Activated naive CD4-positive, alpha-beta T cell treated with Interleukin-2 at 50 U/mL for 16 hours (primary cell): ENCODE data around the gene ASTN2.
"Not testable (repeated sequence)": the region's sequence is repeated elsewhere in the genome, so short reads cannot be mapped to it uniquely, and the experiment has no call there.

Experiments
- DNase-seq: peaks from one replicate; pipeline ENCODE4 v3.0.0-alpha.2; 2020

ASTN2 gene

DNA sequence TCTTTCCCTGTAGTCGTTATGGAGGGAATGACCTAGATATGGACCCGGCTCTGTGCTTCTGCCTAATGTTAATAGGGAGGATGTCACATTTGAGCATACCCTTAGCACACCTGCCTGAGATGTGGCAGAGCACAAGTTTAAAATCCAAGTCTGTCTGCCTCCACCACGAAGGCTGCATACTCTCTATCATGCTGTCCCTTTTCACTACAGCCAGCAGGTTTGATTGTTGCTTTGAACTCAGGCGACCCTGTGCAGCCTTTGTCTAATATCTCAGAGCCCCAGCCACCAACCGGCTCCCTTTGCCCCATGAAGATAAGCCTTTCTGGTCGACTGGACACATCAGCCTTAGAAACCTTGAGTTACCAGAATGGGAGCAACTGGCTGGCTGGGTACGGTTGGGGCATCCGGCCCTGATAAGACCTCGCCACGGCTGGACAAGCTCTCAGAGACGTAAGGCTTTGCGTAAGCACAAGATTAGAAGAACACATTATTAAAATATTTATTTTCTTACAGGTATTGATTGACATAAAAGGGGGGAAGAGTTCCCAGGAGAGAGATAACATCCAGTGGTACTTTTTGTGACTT, 949.8 kb downstream of the ASTN2 start:
- DNase-seq: no peak

DNA sequence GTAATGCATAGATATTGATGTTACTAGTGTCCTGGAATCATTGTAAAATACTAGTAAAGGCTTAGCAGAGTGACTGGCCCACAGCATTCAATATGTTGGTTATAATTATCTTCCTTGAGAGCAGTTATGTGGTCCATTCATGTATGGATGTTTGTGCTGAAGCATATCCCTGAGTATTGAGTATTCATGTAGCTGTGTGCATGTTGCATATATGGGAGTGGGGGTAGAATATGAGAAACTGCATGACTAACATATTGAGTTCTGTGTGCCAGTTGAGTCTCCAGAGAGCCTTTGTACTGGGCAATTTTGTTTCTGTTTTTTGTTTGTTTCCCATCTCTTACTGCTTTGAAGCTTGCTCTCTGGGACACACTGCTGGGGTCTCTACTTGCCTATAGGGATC, 950.4 kb downstream of the ASTN2 start:
- DNase-seq: no peak

DNA sequence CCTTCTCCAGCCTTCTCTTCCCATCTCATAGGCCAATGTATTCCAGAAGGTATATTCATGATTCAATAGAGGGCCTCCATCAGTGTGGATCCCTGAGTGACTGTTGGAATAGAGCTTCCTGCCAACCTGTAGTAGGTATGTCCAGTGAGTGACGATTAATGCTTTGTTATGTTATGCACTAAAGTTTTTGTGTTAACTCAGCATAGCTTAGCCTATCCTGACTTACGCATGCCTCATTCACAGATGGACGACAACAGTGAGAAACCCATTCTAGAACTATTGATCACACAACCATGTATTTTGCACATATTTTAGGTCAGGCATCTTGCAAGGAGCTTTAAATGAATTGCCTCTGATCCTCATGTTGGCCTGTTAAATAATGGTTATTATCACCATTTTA, 953.2 kb downstream of the ASTN2 start:
- DNase-seq: no peak

DNA sequence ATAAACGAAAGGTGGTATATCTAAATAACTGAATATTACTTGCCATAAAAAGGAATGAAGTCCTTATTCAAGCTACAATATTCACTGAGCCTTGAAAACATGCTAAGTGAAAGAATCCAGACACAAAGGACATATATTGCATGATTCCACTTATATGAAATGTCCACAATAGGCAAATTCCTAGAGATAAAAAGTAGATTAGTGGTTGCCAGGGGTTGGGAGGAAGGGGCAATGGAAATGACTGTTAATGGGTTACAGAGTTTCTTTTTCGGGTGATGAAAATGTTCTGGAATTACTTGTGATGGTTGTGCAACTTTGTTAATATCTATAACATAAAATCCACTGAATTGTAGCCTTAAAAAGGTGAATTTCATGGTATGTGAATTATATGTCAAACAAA, 954.8 kb downstream of the ASTN2 start:
- DNase-seq: no peak

DNA sequence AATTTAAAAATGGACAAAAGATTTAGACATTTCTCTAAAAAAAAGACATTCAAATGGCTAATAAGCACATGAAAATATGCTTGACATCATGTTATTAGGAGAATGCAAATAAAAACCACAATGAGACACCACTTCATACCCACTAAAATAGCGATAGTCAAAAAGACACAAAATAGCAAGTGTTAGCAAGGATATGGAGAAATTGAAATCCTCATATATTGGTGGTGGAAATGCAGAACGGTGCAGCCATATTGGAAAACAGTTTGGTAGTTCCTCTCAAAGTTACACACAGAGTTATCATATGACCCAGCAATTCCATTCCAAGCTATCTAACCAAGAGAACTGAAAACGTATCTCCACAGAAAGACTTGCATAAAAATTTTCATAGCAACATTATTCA, 955.3 kb downstream of the ASTN2 start:
- DNase-seq: no peak

DNA sequence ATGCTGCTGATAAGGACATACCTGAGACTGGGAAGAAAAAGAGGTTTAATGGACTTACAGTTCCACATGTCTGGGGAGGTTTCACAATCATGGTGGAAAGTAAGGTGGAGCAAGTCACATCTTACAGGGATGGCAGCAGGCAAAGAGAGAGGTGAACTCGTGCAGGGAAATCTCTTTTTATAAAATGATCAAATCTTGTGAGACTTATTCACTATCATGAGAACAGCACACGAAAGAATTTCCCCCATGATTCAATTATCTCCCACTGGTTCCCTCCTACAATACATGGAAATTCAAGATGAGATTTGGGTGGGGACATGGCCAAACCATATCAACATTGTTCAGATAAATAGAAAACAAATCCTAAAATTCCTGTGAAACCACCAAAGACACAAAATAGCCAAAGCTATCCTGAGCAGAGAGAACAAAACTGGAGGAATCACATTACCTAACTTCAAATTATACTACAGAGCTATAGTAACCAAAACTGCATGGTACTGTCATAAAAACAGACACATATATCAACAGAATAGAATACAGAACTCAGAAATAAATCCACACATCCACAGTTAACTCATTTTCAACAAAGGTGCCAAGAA, 958.3 kb downstream of the ASTN2 start:
- no peak for DNase-seq

DNA sequence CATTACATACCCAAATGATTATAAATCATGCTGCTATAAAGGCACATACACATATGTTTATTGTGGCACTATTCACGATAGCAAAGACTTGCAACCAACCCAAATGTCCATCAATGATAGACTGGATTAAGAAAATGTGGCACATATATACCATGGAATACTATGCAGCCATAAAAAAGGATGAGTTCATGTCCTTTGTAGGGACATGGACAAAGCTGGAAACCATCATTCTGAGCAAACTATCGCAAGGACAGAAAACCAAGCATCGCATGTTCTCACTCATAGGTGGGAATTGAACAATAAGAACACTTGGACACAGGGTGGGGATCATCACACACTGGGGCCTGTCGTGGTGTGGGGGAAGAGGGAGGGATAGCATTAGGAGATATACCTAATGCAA, 960.3 kb downstream of the ASTN2 start:
- DNase-seq: not testable (repeated sequence)

DNA sequence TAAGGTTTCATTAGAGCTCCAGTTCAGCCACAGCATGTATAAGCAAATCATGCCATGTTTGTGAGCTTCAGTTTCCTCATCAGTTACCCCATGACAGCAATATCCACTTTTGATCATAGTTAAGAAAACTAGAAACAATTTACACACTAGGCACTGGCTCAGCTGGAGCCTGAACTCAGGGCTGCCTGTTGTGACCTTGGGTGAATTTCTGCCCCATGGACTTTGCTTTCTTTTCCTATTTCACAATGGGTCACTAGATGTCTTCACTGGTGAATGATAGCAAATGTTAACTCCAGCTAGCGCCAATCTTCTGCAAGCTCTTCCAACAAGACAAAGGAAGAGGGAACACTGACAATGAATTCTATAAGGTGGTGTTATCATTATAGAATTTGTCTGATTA, 961.1 kb downstream of the ASTN2 start:
- DNase-seq: no peak

DNA sequence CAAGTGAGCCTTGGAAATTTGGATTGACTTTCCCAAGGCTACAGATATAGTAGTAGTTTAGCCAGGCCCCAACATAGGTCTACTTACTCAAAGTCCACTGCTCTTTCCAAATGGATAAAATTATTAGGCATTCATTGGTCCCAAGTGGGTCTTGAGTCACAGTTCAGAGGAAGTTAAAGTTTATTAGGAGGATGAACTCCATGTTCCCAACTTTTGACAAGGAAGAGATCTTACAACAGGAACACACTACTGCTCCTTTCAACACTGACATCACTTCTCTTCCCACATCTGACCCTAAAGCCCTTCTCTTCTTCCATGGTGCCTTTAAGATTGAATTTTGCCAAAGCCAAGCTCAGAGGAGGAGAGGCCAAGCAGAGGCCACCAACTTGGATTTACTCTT, 962.2 kb downstream of the ASTN2 start:
- no peak for DNase-seq

DNA sequence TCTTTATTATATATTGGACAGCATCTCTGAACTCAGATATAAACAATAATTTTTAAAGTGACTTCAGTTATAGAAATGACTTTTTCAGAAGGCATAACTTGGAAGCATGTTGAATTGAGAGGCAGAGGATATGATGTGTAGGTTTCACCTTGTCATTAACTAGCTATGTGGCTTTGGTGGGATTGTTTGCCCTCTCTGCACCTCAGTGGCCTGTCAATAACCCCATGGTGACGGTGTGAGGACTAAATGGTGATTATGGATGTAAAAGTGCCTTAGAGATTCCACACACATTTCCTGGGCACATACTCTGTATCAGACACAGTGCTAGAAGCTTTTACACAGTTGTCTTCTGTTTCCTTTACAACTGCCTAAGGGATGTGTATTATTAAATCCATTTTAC, 962.6 kb downstream of the ASTN2 start:
- no peak for DNase-seq

DNA sequence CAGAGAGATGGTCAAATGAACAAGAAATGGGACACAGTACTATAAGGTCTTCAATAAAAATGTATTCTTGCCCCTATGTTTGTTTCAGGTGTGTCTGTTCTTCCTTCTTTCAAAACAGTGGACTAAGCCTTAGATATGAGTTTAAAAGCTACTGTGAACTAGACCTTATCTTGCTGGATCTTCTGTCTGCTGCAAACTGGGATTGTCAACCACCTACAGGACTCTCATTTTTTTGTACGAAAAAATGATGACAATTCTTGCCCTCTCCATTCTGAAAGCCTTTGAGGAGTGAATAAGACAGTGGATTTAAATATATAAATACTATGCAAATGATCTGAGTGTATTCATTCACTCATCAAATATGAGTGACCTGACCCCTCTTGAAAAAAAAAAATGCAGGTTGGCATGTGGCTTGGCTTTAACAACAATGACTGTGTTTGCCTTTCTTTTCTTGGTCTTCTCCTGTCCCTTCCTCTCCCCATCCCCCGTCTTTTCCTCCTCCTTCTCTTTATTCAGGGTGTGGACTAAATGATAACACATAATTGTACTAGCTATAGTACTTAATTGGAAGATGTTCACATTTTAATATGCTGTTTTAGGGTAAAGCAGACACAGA, 963.2 kb downstream of the ASTN2 start:
- no peak for DNase-seq

DNA sequence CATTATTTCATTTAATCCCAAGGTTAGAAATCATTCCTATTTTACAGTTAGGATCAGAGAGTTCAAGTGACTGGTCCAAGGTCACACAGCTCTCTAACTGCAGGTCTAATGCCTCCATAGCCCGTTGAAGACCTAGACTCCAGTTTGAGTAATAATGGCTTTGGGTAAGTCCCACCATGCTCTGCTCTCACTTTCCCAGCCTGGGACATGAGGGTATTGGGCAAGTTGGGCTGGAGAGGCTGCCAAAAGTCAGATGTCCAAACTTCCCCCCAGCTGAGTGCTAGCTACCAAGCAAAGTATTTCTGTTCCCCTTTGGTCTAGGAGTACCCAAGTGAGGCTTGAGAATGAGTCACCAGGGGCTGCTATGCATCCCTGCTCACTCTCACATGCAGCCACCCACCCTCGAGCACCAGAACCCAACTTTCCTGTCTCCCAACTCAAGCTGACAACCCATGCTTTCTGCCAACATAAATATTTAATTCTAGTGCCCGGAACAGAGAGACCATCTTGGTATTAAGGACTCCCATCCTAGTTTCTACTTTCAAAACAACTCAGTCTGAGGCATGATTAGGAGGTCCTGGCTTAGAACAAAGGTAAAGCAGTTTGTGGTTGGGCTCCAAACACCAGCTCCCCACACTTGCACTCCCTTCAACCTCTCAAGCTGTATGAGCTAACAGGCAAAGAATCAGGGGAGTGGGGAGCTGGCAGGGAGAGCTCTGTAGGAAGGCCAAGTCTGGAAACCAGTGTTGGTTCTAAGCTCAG, 964.3 kb downstream of the ASTN2 start:
- no peak for DNase-seq

DNA sequence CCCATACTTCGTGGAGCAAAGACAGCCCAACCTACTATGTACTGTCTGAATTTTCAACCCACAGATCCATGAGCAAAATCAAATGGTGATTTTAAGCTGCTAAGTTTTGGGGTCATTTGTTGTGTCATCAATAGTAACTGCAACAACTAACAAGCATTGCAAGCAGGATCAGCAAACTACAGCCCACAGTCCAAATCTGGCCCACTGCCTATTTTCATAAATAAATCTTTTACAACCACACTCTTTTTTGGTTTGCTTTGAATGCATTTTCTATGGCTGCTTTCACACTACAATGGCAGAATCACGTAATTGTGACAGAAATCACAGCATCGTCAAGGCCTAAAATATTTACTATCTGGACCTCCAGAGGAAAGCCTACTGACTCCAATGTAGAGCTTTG, 964.9 kb downstream of the ASTN2 start:
- no peak for DNase-seq

DNA sequence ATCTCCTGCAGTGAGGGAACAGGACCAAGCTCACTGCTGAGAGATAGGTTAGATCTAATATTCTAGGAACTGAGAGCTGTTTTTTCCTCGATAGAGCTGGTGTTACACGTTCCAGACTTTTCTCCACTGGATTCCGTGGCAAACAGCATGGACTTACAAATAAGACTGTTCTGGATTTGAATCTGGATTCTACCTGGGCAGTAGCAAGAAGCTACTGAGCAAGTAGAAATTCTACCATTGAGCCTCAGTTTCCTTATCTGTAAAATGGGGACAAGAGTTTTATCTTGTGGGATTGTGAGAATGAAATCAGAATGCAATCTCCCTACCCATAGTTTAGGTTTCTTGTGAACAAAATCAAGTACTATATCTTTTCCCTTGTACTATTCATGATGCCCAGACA, 966.4 kb downstream of the ASTN2 start:
- DNase-seq: no peak

DNA sequence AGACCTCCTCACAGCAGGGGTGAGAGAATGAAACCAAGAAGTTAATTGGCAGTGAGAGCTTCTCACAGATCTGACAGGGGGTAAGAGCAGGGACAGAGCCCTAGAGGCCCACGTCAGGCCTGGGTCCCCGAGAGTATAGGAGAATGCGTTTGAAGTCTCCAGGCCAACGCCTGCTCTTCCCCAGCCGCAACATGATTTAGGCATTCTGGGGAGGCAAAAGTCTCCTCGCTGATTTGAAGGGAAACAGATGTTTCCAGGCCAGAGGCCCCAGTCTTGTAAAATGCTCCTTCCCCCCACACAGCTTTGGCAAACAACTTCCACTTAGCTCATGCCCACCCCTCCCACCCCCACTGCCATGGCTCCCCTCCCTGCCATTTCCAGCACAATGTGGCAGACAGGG, 966.9 kb downstream of the ASTN2 start:
- no peak for DNase-seq

DNA sequence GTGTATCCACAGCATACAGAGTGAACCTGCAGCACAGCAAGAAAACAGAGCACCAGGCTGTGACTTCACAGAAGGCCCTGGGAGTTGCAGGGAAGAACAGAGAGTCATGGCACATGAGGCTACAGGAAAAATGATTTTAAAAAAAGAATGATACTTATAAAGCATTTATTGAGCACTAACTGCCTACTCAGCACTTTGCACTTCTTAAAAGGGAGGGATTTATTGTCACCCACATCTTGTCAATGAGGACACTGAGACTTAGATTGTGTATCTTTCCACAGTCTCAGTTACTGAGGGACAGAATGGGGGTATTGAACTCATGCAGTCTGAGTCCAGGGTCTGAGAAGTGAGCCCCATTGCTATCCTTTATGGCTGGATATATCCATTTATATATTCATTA, 972.3 kb downstream of the ASTN2 start:
- DNase-seq: no peak

DNA sequence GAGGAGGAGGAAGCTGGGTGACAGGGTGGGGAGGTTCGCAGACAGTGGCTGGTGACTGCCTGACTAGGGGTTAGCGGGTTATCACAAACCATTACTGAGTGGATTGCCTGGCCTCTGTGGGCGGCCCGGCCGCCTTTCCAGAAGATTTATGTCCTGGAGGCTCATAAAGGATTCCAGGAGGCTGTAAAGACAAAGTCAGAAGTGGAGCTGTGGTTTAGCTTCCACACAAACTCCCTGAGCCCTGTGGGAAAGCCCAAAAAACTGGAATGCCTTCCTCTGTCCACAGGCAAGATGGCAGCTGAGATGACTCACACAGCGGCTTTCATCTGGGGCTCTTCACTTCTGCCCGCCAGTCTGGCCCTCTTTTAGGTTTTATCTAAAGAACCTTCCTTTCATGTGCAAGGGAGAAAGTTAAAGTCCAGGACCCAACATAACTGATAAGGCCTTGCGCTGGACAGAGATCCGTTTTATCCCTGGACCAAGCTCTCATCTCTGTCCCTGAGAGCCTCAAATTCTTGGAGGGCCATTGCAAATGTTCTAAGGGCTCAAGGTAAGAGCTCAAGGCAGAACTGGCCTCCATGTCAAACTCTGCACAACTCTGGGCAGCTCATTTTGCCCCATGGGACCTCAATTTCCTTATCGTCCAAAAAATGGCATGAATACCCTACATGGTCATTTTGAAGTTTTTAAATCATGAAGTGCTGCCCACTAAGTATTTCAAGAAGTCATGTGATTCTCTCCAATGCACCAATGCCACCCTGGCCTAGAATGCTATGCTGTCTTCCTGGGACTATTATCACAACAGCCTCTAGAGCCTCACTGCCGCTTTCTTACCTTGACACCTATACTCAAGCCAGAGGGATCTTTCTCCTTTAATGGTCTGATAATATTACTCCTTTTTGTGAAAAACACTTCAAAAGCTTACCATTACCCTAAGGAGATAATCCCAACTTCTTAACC, 977.2 kb downstream of the ASTN2 start:
- DNase-seq: no peak

DNA sequence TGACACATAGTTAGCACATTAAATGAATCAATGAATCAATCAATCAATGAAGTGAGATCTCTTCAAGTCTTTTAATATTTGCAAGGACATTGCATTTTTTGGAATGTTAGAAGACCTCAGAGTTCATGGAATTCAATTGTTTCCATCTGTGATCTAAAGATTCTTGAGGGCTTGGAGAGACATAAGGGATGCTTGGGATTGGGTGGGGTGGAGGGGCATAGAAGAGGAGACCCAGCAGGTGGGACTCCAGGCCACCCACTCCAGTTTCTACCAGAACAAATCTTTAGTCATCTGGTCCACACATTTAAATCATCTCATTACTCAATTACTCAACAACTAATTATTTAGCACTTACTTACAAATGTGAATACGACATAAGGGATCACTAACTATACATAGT, 978.7 kb downstream of the ASTN2 start:
- DNase-seq: no peak

DNA sequence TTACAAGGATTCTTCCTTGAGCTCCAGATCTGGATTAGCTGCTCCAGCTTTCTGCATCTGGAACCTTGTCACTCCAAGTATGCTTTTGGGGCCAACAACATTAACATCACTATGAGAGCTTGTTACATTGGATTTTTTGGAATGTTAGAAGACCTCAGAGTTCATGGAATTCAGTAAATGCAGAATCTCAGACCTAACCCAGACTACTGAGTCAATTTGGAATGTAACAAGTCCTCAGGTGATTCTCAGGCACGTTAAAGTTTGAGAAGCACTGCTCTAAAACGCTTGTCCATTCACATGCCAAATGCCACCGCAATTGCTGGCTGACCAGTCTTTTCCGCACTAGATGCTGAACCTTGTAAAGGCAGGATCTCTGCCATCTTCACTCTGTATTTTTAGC, 979.2 kb downstream of the ASTN2 start:
- DNase-seq: no peak

DNA sequence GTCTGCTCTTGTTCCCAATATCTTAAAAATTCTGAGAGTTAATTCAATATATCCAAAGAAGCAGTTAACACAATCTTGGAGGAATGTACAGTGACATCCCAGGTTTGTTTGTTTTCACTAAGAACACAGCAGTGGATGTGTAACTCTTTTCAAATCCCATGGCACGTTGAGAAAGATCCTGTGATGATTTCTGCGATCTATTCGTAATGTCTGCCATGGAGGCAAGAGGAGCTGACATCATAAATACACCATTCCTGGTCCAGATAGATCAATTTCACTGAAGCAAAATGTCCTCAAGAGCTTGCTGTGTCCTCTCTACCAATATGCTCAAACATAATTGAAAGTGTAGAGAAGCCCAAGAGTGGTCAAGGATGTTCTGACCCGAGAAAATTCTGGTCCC, 980.5 kb downstream of the ASTN2 start:
- DNase-seq: no peak

DNA sequence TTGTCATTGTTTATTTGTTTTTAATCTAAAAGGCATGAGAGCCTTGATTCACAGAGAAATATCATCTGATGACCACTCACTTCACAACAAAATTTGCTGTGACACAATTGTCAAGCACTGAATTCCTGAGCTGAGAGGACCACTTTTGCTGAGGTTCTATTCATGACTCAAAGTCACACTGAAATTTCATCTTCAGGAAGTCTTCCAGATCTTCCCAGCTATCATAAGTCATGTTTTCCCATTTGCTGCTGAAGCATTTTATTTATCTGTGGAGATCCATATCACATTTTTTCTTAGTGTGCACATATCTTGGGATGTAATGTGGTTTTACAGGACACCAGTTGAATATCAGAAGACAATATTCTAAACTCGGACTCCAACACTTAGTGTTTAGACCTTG, 982.8 kb downstream of the ASTN2 start:
- DNase-seq: no peak

DNA sequence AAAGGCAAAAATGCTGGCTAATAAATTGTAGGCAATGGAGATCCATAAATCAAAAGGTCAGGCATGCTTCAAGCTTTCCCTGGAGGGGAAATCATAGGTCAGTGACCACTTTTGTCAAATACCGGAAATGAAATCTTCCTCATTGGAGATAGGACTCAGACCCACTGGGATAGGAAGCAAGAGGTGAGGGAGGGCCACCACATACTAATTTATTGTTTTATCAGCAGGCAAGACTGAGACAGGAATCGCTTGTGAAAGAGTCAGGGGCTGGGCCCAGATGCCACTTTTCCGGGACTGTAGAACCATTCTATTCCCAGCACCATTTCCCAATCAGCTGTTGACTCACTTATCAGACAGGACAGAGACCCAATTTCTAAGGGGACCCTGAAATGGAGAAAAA, 984.0 kb downstream of the ASTN2 start:
- DNase-seq: no peak

DNA sequence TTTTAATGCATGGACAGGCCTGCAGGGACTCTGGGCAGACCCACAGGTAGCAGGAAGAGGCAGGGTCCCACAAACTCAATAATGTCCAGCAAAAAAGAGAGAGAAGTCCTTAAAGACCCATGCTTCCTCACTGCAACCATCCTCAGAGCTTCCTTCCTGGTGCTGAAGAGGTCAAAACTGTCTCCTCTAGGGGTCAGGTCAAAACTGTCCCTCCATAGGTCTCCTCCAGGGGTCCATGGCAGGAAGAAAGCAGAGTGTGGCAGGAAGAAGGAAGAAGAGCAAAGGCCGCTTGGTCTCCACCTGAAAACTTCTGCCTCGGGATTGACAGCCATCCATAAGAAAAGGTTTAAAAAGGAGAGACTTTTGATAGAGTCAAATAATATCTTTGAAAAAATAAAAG, 989.6 kb downstream of the ASTN2 start:
- DNase-seq: no peak
